ENCODE results near the gene TJP1.
"Not testable (repeated sequence)": the region's sequence is repeated elsewhere in the genome, so short reads cannot be mapped to it uniquely, and the experiment has no call there.

Gene TJP1

GRCh38 chr15:29795610-29796009 is 26.7 kb downstream of the TJP1 start:
- no peak for DNase-seq

- no peak for DNase-seq
Observed at GRCh38 chr15:29792426-29793159, 29.7 kb downstream of the TJP1 start.

DNA sequence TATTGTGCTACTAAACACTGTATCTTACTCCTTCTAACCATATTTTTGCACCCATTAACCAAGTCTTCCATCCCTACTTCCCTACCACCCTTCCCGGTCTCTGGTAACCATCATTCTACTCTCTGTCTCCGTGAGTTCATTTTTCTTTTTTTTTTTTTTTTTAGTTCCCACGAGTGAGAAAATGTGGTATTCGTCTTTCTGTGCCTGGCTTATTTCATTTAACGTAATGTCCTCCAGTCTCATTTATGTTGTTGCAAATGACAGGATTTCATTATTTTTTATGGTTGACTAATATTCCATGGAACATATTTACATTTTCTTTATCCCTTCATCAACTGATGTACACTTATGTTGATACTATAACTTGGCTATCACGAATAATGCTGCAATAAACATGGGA is 31.7 kb downstream of the TJP1 start:
- DNase-seq = no peak

GRCh38 chr15:29789871-29790270 is 32.4 kb downstream of the TJP1 start:
- no peak for DNase-seq

GRCh38 chr15:29788433-29789034 is 33.7 kb downstream of the TJP1 start:
- DNase-seq = no peak

DNA sequence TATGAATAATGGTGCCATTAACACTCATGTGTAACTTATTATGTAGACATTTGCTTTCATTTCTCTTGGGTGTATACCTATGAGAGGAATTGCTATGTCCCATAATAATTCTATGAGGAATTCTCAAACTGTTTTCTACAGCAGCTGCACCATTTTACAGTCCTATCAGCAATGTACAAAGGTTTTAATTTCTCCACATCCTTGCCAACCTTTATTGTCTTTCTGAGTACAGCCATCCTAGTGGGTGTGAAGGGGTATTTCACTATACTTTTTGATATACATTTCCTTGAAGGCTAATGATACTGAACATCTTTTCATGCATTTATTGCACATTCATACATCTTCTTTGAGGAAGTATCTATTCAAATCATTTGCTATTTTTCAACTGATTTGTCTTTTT is 34.5 kb downstream of the TJP1 start:
- no peak for DNase-seq

- no peak for DNase-seq
Observed at GRCh38 chr15:29785642-29786041, 36.6 kb downstream of the TJP1 start.

GRCh38 chr15:29785136-29785535 is 37.1 kb downstream of the TJP1 start:
- no peak for DNase-seq

- no peak for DNase-seq
Observed at GRCh38 chr15:29784413-29784812, 37.9 kb downstream of the TJP1 start.

- DNase-seq = not testable (repeated sequence)
Observed at GRCh38 chr15:29782816-29783215, 39.5 kb downstream of the TJP1 start.

GRCh38 chr15:29778382-29778781 is 43.9 kb downstream of the TJP1 start:
- DNase-seq = no peak

DNA sequence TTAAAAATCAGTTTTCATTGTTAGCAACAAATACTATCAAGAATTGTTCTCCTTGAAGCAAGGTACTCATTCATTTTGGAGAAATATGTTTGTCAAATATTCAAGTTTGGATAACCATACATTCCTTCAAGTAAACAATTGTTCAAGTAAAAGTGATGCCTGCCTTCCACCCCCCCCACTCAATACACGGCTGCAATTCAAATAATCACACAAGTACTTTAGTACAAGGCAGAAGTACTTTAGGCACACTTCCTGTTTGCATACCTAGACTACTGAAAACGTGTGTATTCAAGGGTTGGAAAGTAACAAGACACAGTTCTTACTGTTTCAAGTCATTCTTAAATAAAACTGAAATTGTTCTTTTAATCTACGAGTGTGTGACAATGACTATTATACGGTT is 45.4 kb downstream of the TJP1 start:
- DNase-seq = no peak

DNA sequence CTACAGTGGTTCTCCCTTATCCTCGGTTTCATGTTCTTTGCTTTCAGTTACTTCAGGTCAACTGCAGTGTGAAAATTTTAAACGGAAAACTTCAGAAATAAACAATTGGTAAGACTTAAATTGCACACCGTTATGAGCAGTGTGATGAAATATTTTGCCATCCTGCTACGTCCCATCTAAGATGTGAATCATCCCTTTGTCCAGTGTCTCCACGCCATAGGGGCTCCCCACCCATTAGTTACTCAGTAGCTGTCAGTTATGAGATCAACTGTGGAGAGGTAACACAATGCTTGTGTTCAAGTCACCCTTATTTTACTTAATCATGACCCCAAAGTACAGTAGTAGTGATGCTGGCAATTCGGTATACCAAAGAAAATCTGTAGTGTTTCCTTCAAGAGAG is 47.4 kb downstream of the TJP1 start:
- no peak for DNase-seq

DNA sequence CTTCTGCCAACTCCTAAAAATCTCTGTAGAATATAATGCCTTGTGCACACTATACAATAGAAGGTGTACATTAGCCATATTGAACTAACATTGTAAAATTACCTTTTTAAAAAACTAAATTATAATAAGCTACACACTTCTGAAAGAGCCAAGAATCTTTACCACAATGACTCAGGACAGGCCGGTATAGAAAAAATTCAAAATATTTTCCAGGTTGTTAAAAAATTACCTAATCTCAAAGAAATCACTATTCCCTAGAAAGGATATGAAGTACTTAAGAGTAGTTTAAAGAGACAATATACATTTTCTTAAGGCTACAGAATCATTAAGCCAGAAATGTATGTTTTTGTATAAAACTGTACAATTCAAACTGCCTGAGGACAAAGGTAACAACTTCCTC is 48.5 kb downstream of the TJP1 start:
- no peak for DNase-seq

- DNase-seq = no peak
Observed at GRCh38 chr15:29773000-29773399, 49.3 kb downstream of the TJP1 start.

DNA sequence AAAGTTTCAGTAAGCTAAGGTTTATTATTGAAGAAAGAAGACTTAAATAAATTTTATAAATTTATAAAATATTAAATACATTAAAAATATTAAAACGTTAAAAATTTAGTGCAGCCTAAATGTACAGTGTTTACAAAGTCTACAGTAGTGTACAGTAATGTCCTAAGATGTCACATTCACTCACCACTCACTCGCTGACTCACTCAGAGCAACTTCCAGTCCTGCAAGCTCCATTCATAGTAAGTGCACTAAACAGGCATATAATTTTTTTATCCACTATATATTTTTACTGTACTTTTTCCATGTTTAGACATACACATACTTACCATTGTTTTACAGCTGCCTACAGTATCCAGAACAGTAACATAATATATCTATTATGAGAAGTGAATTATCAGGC is 51.5 kb downstream of the TJP1 start:
- DNase-seq = no peak

DNA sequence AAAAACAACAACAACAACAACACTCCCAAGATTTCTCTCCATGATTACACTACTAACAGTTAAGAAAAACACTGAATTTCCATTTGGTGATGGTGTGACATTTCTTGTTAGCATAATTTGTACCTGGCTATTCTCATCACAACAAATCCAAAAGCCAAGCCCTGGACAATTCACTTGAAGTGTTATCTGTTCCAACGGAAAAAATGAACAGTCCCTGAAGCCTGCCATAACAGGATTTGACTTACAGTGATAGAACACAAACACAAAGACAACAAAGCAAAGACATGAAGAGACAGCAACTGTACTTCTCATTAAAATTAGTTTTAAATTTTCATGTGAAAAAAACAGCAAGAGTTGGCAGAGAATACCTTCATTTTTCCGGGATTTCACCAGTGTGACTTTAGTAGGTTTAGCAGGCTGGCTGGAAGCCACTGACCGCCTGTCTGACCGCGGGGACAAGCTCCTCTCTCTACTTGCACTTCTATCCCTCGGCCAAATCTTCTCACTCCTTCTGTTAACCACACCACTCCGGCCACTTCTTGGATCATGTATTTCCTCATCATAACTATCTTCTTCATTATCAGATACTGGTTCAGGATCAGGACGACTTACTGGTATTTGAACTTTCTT is 56.3 kb downstream of the TJP1 start:
- no peak for DNase-seq

- no peak for DNase-seq
Observed at GRCh38 chr15:29765234-29765841, 56.9 kb downstream of the TJP1 start.

DNA sequence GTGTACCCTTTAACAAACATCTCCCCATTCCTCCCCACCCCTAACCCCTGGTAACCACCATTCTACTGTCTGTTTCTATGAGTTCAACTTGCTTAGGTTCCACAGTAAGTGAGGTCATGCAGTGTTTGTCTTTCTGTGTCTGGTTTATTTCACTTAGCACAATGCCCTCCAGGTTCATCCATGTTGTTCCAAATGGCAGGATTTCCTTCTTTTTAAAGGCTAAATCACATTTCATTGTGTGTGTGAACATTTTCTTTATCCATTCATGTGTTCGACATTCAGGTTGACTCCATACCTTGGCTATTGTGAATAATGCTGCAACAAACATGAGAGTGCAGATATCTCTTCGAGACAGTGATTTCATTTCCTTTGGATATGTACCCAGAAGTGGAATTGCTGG is 62.7 kb downstream of the TJP1 start:
- no peak for DNase-seq

DNA sequence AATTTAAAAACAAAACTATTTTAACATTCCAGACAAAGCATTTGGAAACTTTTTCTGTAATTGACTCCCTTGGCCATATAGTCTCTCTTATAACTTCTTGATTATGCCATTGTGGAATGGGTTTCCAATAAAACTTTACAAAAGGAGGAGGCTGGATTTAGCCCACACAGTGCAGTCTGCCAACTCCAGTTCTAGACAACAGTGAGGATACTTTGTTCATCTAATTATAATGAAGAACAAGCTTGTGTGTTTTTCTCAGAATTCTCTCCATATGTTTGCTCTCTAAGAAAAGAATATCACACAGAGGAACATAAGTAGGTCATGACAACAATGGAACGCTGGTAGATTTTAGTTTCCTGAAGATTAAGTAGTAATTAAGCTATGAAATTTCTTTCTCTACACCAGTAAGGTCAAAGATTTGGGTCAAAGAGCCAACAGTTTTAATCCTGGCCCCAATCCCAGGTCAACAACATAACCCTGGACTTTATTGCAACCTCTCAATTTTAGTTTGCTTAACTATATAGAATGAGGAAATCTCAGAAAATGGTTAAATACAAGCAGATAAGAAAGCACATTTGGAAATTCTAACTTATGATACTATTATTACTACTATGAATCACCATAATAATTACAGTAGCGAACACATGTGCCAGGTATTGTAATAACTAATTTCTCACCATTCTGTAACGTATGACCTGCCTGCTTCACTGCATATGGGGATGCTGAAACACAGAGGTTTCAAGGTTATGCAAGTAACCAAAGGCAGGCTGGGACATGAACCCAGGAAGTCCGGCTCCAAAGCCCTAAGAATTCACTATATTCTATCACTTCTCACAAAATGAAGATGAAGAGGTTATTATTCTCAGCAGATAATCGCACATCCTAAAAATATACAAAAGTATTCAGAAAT is 65.7 kb downstream of the TJP1 start:
- DNase-seq = no peak

GRCh38 chr15:29754009-29754408 is 68.3 kb downstream of the TJP1 start:
- not testable (repeated sequence) for DNase-seq

- no peak for DNase-seq
Observed at GRCh38 chr15:29753506-29753905, 68.8 kb downstream of the TJP1 start.

- DNase-seq = no peak
Observed at GRCh38 chr15:29750754-29751153, 71.5 kb downstream of the TJP1 start.
